K562 (cell line): Measurements from ENCODE around the gene SLC38A1. TPM values are rescaled to one million over a fixed set of nuclear protein-coding genes. Genes with fewer than 3 reads are reported as not detected.

Experiments
- ATAC-seq: fragments of 200-7000 bp; cut with Tn5 transposase; 3 replicates; pipeline ENCODE4 v1.9.1; 2020; ENCODE audit warnings: moderate library complexity
- BruUV-seq: library from RNA; stranded (reverse); fragments of 400-500 nt; replicated peaks from 2 replicates; lab custom pipeline; 2021; lab: Mats Ljungman, UMichigan
- CTCF ChIA-PET: fragments of 300-600 bp; formaldehyde crosslinking; extraction: SDS; loops from one replicate; lab custom pipeline; 2021; ENCODE audit warnings: low intra/inter-chr PET ratio; lab: Yijun Ruan, JAX
- POLR2A ChIA-PET: fragments of 300-600, 350-650 bp; sonication (Branson Sonifier 250); formaldehyde crosslinking; extraction: SDS; loops from one replicate; lab custom pipeline; 2021; ENCODE audit warnings: antibody characterized with exemption, inconsistent platforms; lab: Yijun Ruan, JAX
- DNase-seq, 4 experiments: peaks; one replicate each; pipeline versions ENCODE4 v3.0.0 to v3.0.0-alpha.2; 2011 to 2018; ENCODE audit warnings: low spot score in 3 of 4, mixed read lengths in 3 of 4; ENCODE audit errors: extremely low read depth in 1 of 4
- FAIRE-seq: peaks from 2 replicates; lab custom pipeline; 2011; peaks lifted over from hg19 to GRCh38; lab: Jason Lieb, UNC
- H2AFZ ChIP-seq: 2 replicates; pipeline ENCODE4 v1.6.0; 2011; ENCODE audit warnings: low read depth, low read length, control low read depth, inconsistent platforms
- H3K27ac ChIP-seq: fragments of 200-600 bp; 3 replicates; pipeline ENCODE4 v1.8.0; 2011; ENCODE audit warnings: low read depth, mild to moderate bottlenecking, control low read depth, inconsistent platforms, low read length, moderate library complexity, mixed read lengths; ENCODE audit errors: extremely low read depth
- H3K27me3 ChIP-seq, 2 experiments: fragments of 300-600 bp in 1 of 2; 2 replicates in 1 of 2; 3 replicates in 1 of 2; pipeline versions ENCODE4 v1.6.0 to v1.8.0; 2011; ENCODE audit warnings: inconsistent platforms in 2 of 2, low read length in 2 of 2, mild to moderate bottlenecking in 1 of 2, mixed read lengths in 1 of 2, moderate library complexity in 1 of 2; ENCODE audit not compliant: control insufficient read depth in 2 of 2, insufficient read depth in 2 of 2
- H3K36me3 ChIP-seq: fragments of 300-600 bp; 3 replicates; pipeline ENCODE4 v1.8.0; 2011; ENCODE audit warnings: mild to moderate bottlenecking, low read length, inconsistent platforms; ENCODE audit not compliant: control insufficient read depth, insufficient read depth
- H3K4me1 ChIP-seq, 2 experiments: fragments of 200-600 bp in 1 of 2; replicated peaks in 1 of 2; 2 replicates in 1 of 2; 3 replicates in 1 of 2; pipeline versions ENCODE4 v1.5.1 to v1.8.0; 2011; ENCODE audit warnings: inconsistent platforms in 2 of 2, low read length in 2 of 2, mild to moderate bottlenecking in 1 of 2, mixed read lengths in 1 of 2, moderate library complexity in 1 of 2; ENCODE audit not compliant: control insufficient read depth in 2 of 2, insufficient read depth in 2 of 2
- H3K4me2 ChIP-seq: 2 replicates; pipeline ENCODE4 v1.6.1; 2011; ENCODE audit warnings: low read length, control low read depth, inconsistent platforms, mixed read lengths; ENCODE audit not compliant: insufficient read depth
- H3K4me3 ChIP-seq: fragments of 200-600 bp; sonication (generic), shearing (Covaris generic); 2 replicates; pipeline ENCODE4 v1.5.1; 2016; ENCODE audit warnings: control low read depth, inconsistent platforms
- H3K79me2 ChIP-seq: fragments of 200-600 bp; 3 replicates; pipeline ENCODE4 v1.8.0; 2011; ENCODE audit warnings: low read length, inconsistent platforms; ENCODE audit not compliant: control insufficient read depth, insufficient read depth
- H3K9ac ChIP-seq, 2 experiments: 2 replicates each; pipeline versions ENCODE4 v1.6.0 to v1.6.1; 2011; ENCODE audit warnings: low read depth in 2 of 2, low read length in 2 of 2, control low read depth in 1 of 2, inconsistent platforms in 1 of 2, mild to moderate bottlenecking in 1 of 2, mixed read lengths in 1 of 2; ENCODE audit not compliant: insufficient read depth in 1 of 2
- H3K9me1 ChIP-seq: one replicate; pipeline ENCODE4 v1.6.0; 2011; ENCODE audit warnings: inconsistent platforms, mild to moderate bottlenecking, low read length, moderate library complexity; ENCODE audit not compliant: control insufficient read depth, insufficient read depth
- H3K9me3 ChIP-seq: replicated peaks from 2 replicates; pipeline ENCODE4 v1.5.1; 2011; ENCODE audit warnings: low read depth, low read length, inconsistent platforms; ENCODE audit not compliant: control insufficient read depth, insufficient read depth
- H4K20me1 ChIP-seq: replicated peaks from 2 replicates; pipeline ENCODE4 v1.6.1; 2011; ENCODE audit warnings: low read length, inconsistent platforms, mixed read lengths; ENCODE audit not compliant: control insufficient read depth, insufficient read depth
- BCOR ChIP-seq: fragments of 450-650 bp; IDR thresholded peaks from 2 replicates; pipeline ENCODE4 v1.6.1; 2016
- CBX2 ChIP-seq: fragments of 200-600 bp; sonication (generic); IDR thresholded peaks from one replicate; pipeline ENCODE4 v1.6.1; 2012; ENCODE audit warnings: mild to moderate bottlenecking, low read length, inconsistent platforms; ENCODE audit not compliant: insufficient read depth, poor library complexity, severe bottlenecking
- CHD1 ChIP-seq: fragments of 200-600 bp; sonication (generic); IDR thresholded peaks from one replicate; pipeline ENCODE4 v1.6.1; 2012; ENCODE audit warnings: mild to moderate bottlenecking, moderate library complexity, low read length, inconsistent platforms
- ESRRA ChIP-seq: fragments of 450-650 bp; IDR thresholded peaks from 2 replicates; pipeline ENCODE4 v1.6.1; 2014; ENCODE audit warnings: low read depth, mild to moderate bottlenecking, moderate library complexity, borderline replicate concordance
- FOXK1 ChIP-seq: sonication (generic); formaldehyde crosslinking; IDR thresholded peaks from 2 replicates; pipeline ENCODE4 v1.8.0; 2022; ENCODE audit warnings: missing genetic modification reagents, mild to moderate bottlenecking, borderline replicate concordance
- GABPB1 ChIP-seq: sonication (generic); formaldehyde crosslinking; IDR thresholded peaks from 2 replicates; pipeline ENCODE4 v1.8.0; 2022; ENCODE audit warnings: mild to moderate bottlenecking, missing genetic modification reagents
- KLF1 ChIP-seq: fragments of 450-650 bp; IDR thresholded peaks from 2 replicates; pipeline ENCODE4 v1.6.1; 2016; ENCODE audit warnings: missing genetic modification characterization, missing compliant biosample characterization
- MTA2 ChIP-seq: fragments of 450-650 bp; IDR thresholded peaks from 2 replicates; pipeline ENCODE4 v1.6.1; 2016; ENCODE audit warnings: low read depth
- NONO ChIP-seq, 2 experiments: fragments of 200-400 bp in 1 of 2; fragments of 450-650 bp in 1 of 2; formaldehyde crosslinking in 1 of 2; IDR thresholded peaks; 2 replicates each; pipeline ENCODE4 v1.6.1; 2017; ENCODE audit warnings: low read depth in 2 of 2, mild to moderate bottlenecking in 2 of 2, moderate library complexity in 2 of 2, low read length in 1 of 2
- NR2C1 ChIP-seq, 2 experiments: fragments of 450-650 bp; IDR thresholded peaks; 2 replicates each; pipeline ENCODE4 v1.6.1; 2017; ENCODE audit warnings: mild to moderate bottlenecking in 2 of 2, antibody characterized with exemption in 1 of 2, inconsistent platforms in 1 of 2, missing compliant biosample characterization in 1 of 2, missing genetic modification characterization in 1 of 2
- PHB ChIP-seq: fragments of 250-450 bp; sonication (Bioruptor Pico); IDR thresholded peaks from 2 replicates; pipeline ENCODE4 v1.5.0; 2021
- PHF21A ChIP-seq: fragments of 450-650 bp; IDR thresholded peaks from 2 replicates; pipeline ENCODE4 v1.6.1; 2017; ENCODE audit warnings: low read depth, borderline replicate concordance
- POLR2H ChIP-seq: IDR thresholded peaks from 2 replicates; pipeline ENCODE4 v1.6.1; 2016; ENCODE audit warnings: missing genetic modification characterization, low read depth, mild to moderate bottlenecking, control low read depth, missing compliant biosample characterization, moderate library complexity
- RBFOX2 ChIP-seq: fragments of 200-400 bp; formaldehyde crosslinking; IDR thresholded peaks from 2 replicates; pipeline ENCODE4 v1.6.1; 2017; ENCODE audit warnings: low read depth, mild to moderate bottlenecking, low read length, moderate library complexity
- SREBF1 ChIP-seq: fragments of 150-350 bp; IDR thresholded peaks from 2 replicates; pipeline ENCODE4 v1.6.1; 2014; ENCODE audit warnings: antibody characterized with exemption, low read depth, low read length, borderline replicate concordance
- STAT6 ChIP-seq: sonication (generic); formaldehyde crosslinking; IDR thresholded peaks from 2 replicates; pipeline ENCODE4 v1.8.1; 2023; ENCODE audit warnings: mild to moderate bottlenecking, missing genetic modification reagents
- ZNF785 ChIP-seq: fragments of 250-450 bp; sonication (Bioruptor Pico); IDR thresholded peaks from 2 replicates; pipeline ENCODE4 v1.4.0; 2020; ENCODE audit warnings: mild to moderate bottlenecking
- WGBS: fragments of 100-300 bp; shearing (Covaris generic); methylation state at CpG from one replicate; pipeline ENCODE4 v1.1.6; 2016; ENCODE audit warnings: low coverage, mixed read lengths; ENCODE audit not compliant: insufficient coverage; ENCODE audit errors: missing lambda C conversion rate; 5-methylcytosine and 5-hydroxymethylcytosine counted together
- in situ Hi-C: fragments of 300-500 bp; cut with MboI; formaldehyde crosslinking; loops from 4 replicates; pipeline ENCODE4 v1.15.0; 2018; ENCODE audit warnings: inconsistent platforms, mixed read lengths
- intact Hi-C: fragments of 100-400 bp; cut with micrococcal nuclease; formaldehyde crosslinking; loops from 2 replicates; pipeline ENCODE4 v1.14.2; 2022
- polyA plus RNA-seq, 8 experiments: library from polyadenylated mRNA; depleted of rRNA in 4 of 8; stranded (reverse) in 5 of 8; unstranded in 3 of 8; fragments of >200 nt; fragmentation: Nextera tagmentation in 2 of 8; fragmentation: Illumina TruSeq in 1 of 8; extraction: Ambion mirVana in 2 of 8; extraction: Trizol in 1 of 8; gene quantifications; 2 replicates each; pipeline versions ENCODE4 v1.2.1 to v1.2.3, GENCODE V29; 2011 to 2014; ENCODE audit warnings: inconsistent platforms in 1 of 8, missing spikeins in 1 of 8
- total RNA-seq, 7 experiments: library from RNA; depleted of rRNA in 6 of 7; stranded (reverse); fragments of >200 nt in 6 of 7; fragmentation: Illumina TruSeq in 2 of 7; extraction: Trizol in 2 of 7; gene quantifications; 2 replicates each; pipeline versions ENCODE4 v1.2.1 to v1.2.3, GENCODE V29; 2011 to 2021; ENCODE audit warnings: low replicate concordance in 1 of 7

Gene SLC38A1
- total and polyA plus RNA-seq, 9 of the 15 experiments (the other 6 are each of a cell fraction or from before 2014, with no cell fraction given), result 51.9 to 112 (median 75.0) TPM

DNA sequence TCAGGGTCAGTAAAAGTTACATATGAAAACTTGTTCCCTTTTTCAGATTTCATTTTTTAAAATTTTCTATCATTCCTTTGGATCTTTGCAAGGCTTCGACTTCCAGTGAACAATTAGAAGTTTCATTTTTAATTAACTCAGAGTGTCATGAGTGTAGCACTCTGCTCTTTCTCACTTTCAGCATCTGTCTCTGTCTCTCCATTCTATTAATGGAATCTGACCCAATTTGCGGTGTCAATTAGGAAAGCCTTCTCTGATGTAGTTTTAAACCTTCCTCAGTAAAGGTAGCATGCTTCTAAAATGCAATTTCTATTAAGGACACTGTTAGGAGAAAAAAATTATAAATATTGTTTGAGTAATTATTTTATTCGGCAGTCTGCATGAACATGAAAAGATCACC, 68.3 kb downstream of the SLC38A1 start:
- no peak overlapping the region for H2AFZ ChIP-seq
- TF ChIP-seq SREBF1 (no peak), KLF1 (tag) (no peak), FOXK1 (CRISPR knock-in tag) (no peak), NONO (IDR thresholded peaks at IDR 0.05; ENCODE audit: low read depth in 2 of 2, low read length in 1 of 2) (no peak), PHB (CRISPR knock-in tag) (no peak), STAT6 (CRISPR knock-in tag) (no peak), MTA2 (no peak), ESRRA (no peak), PHF21A (no peak), CHD1 (no peak), POLR2H (no peak), CBX2 (no peak), NR2C1 (IDR thresholded peaks at IDR 0.05) (no peak), NR2C1 (tag; IDR thresholded peaks at IDR 0.05) (no peak), BCOR (no peak), RBFOX2 (no peak), GABPB1 (CRISPR knock-in tag) (no peak), ZNF785 (CRISPR knock-in tag) (no peak)
- no peak for DNase-seq
- H3K4me2 ChIP-seq, result no peak overlapping the region
- ATAC-seq, result no peak
- H3K4me1 ChIP-seq, result no peaks in the 10 kb centered on the region
- H3K4me3 ChIP-seq, result no peak overlapping the region
- peaks cover 96% of the 10 kb centered on the region for H3K36me3 ChIP-seq
- no TSS peak for BruUV-seq
- no peaks in the 10 kb centered on the region for H4K20me1 ChIP-seq
- ChIA-PET POLR2A (no interaction called here), CTCF (no interaction called here)
- H3K9me3 ChIP-seq, result peaks cover 19% of the 10 kb centered on the region
- H3K79me2 ChIP-seq, result no peaks in the 10 kb centered on the region
- in situ Hi-C loops, result no loop called here
- no peaks in the 10 kb centered on the region for H3K9me1 ChIP-seq
- no peak overlapping the region for H3K9ac ChIP-seq
- no peak for FAIRE-seq
- intact Hi-C loops, result no loop called here
- H3K27ac ChIP-seq, result no peak overlapping the region
- no peaks in the 10 kb centered on the region for H3K27me3 ChIP-seq
- WGBS, result 97% methylated on average over 3 of the region's 3 CpGs
